ENCODE measurements around the gene GNG13. TPM values are rescaled to one million over a fixed set of nuclear protein-coding genes. Genes with fewer than 3 reads are reported as not detected.
"Not testable (repeated sequence)": the region's sequence is repeated elsewhere in the genome, so short reads cannot be mapped to it uniquely, and the experiment has no call there.

The GNG13 gene
- total RNA-seq, 1 donor from 2014 or later: not detected

DNA sequence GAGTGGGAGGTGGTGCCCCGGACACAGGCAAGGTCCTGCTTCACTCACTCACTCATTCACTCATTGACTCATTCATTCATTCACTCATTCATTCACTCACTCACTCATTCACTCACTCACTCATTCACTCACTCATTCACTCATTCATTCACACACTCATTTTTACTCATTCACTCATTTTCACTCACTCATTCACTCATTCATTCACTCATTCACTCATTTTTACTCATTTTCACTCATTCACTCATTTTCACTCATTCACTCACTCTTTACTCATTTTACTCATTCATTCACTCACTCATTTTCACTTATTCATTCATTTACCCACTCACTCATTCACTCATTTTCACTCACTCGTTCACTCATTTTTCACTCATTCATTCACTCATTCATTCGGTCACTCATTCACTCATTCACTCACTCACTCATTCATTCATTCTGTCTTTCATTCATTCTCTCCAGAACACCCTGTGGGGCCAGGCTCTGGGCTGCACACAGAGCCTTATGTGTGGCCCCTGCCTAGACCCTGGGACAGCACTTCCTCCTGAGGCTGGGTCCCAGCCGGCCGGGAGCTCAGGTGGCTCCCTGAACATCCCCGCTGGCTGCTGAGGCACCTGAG, 21.5 kb downstream of the GNG13 start:
- intact Hi-C loops (cut with DNase I): no loop called here
- TF ChIP-seq, protein P1, sequence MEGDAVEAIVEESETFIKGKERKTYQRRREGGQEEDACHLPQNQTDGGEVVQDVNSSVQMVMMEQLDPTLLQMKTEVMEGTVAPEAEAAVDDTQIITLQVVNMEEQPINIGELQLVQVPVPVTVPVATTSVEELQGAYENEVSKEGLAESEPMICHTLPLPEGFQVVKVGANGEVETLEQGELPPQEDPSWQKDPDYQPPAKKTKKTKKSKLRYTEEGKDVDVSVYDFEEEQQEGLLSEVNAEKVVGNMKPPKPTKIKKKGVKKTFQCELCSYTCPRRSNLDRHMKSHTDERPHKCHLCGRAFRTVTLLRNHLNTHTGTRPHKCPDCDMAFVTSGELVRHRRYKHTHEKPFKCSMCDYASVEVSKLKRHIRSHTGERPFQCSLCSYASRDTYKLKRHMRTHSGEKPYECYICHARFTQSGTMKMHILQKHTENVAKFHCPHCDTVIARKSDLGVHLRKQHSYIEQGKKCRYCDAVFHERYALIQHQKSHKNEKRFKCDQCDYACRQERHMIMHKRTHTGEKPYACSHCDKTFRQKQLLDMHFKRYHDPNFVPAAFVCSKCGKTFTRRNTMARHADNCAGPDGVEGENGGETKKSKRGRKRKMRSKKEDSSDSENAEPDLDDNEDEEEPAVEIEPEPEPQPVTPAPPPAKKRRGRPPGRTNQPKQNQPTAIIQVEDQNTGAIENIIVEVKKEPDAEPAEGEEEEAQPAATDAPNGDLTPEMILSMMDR (IDR thresholded peaks at IDR 0.05): no peak
- no peak for ATAC-seq
- Histone ChIP-seq H3K4me1 (peaks cover 4% of the 10 kb centered on the region), H3K9me3 (no peaks in the 10 kb centered on the region), H3K27ac (no peak overlapping the region), H3K4me3 (no peak overlapping the region), H3K36me3 (no peaks in the 10 kb centered on the region), H3K27me3 (ENCODE audit: low read depth) (peaks cover 61% of the 10 kb centered on the region)
- no peak for DNase-seq

DNA sequence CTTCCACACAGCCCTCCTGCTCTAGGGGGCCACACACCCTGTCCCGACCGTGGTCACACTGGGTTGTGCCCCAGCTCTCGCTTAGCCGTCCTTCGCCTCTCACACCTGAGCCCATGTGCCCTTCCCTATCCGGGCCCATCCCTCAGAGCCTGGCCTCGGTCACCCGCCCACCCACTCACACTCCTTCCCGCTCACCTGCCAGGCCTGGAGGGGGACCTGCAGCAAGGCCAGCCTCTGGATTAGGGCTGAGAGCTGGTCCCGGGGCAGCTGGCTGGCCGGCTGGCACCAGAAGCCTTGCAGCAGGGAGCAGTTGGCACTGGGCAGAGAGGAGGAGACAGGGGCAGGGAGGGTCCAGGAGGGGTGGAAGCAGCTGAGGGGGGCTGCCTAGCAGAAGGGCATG, 22.1 kb downstream of the GNG13 start:
- no peaks in the 10 kb centered on the region for H3K36me3 ChIP-seq
- no peak overlapping the region for H3K4me3 ChIP-seq
- intact Hi-C loops (cut with DNase I): no loop called here
- no peak for ATAC-seq
- TF ChIP-seq, protein P1 (IDR thresholded peaks at IDR 0.05): no peak
- H3K4me1 ChIP-seq: peaks cover 3% of the 10 kb centered on the region
- no peak for DNase-seq
- H3K27ac ChIP-seq: no peak overlapping the region
- H3K27me3 ChIP-seq (ENCODE audit: low read depth): peaks cover 59% of the 10 kb centered on the region
- H3K9me3 ChIP-seq: no peaks in the 10 kb centered on the region

DNA sequence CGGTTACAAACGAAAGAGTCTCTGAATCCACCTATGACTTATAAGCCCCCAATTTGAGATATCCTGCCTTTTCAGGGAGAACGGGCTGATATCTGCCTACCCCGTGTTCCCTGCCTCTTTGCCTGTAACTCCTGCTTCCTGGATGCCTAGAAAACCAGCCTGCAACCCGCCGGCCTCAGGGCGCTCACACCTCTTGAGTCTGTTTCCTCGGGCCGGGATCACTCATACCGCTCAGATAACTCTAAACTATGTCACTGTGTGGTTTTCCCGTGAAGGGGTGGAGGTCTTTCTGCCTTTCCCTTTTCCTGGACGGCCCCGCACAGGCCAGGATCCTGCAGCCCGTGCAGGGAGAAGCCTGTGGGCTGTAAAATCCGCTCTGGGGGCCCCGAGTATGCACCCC, 22.7 kb downstream of the GNG13 start:
- H3K9me3 ChIP-seq: no peaks in the 10 kb centered on the region
- DNase-seq: no peak
- no peak overlapping the region for H3K4me3 ChIP-seq
- no peak for ATAC-seq
- H3K4me1 ChIP-seq: no peaks in the 10 kb centered on the region
- peaks cover 54% of the 10 kb centered on the region for H3K27me3 ChIP-seq (ENCODE audit: low read depth)
- H3K27ac ChIP-seq: no peak overlapping the region
- intact Hi-C loops (cut with DNase I): no loop called here
- TF ChIP-seq, protein P1 (IDR thresholded peaks at IDR 0.05): no peak
- H3K36me3 ChIP-seq: no peaks in the 10 kb centered on the region

DNA sequence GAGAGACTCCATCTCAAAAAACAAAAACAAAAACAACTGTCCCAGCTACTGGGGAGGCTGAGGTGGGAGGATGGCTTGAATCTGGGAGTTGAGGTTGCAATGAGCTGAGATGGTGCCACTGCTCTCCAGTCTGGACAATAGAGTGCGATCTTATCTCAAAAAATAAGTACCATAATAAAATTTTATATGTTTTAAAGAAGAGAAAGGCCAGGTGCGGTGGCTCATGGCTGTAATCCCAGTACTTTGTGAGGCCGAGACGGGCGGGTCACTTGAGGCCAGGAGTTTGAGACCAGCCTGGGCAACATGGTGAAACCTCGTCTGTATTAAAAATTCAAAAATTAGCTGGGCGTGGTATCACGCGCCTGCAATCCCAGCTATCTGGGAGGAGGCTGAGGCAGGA, 23.7 kb downstream of the GNG13 start:
- H3K36me3 ChIP-seq: no peaks in the 10 kb centered on the region
- DNase-seq (no peak), ATAC-seq (no peak)
- intact Hi-C loops (cut with DNase I): no loop called here
- no peaks in the 10 kb centered on the region for H3K9me3 ChIP-seq
- H3K27me3 ChIP-seq (ENCODE audit: low read depth): peaks cover 45% of the 10 kb centered on the region
- H3K4me3 ChIP-seq: no peak overlapping the region
- H3K27ac ChIP-seq: no peak overlapping the region
- no peaks in the 10 kb centered on the region for H3K4me1 ChIP-seq
- TF ChIP-seq, protein P1 (IDR thresholded peaks at IDR 0.05): no peak

DNA sequence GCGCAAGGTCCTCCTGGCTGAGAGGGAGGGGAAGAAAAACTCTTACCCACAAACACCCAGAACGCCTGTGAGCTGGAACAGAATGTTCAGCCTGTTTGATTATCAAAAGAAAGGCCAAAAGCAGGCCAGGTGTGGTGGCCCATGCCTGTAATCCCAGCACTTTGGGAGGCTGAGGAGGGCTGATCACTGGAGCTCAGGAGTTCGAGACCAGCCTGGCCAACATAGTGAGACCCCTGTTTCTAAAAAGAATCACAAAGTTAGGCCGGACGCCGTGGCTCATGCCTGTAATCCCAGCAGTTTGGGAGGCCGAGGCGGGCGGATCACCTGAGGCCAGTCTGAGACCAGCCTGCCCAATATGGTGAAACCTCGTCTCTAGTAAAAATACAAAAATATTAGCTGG, 24.2 kb downstream of the GNG13 start:
- H3K4me1 ChIP-seq; H3K27ac ChIP-seq; H3K4me3 ChIP-seq; H3K36me3 ChIP-seq; ATAC-seq; H3K9me3 ChIP-seq; DNase-seq; intact Hi-C loops (cut with DNase I): not testable (repeated sequence)
- peaks cover 40% of the 10 kb centered on the region for H3K27me3 ChIP-seq (ENCODE audit: low read depth)

DNA sequence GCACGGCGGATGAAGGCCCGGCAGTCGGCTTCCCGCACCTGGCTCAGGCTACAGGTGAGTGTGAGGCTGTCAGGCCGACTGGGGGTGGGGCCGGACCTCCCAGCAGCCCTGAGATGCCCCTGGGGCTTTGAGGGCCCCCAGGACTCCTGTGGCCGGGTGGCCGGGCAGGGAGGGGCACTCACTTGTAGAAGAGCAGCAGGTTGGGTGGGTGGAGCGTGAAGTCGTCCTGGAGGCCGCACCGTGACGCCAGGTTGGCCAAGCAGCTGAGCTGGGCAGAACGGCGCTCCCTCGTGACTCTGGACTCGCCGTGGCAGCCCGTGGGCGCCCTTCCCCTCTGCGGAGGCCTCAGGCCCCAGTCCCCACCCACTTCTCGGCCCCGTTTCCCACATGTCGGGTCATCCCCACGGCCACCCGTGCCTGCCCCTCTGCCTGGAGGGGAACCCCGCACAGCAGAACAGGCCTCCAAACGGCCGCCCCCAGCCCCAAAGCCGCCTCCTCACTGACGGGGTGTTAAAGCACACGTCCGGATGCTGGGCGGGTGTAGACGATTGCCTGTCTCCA, 25.2 kb downstream of the GNG13 start:
- DNase-seq (no peak), ATAC-seq (peak in 1 of 2 donors; percentile 16)
- Histone ChIP-seq H3K4me3 (no peak overlapping the region), H3K4me1 (no peaks in the 10 kb centered on the region), H3K27ac (no peak overlapping the region), H3K36me3 (no peaks in the 10 kb centered on the region), H3K27me3 (ENCODE audit: low read depth) (peaks cover 37% of the 10 kb centered on the region), H3K9me3 (no peaks in the 10 kb centered on the region)
- intact Hi-C loops (cut with DNase I): no loop called here
- TF ChIP-seq, protein P1 (IDR thresholded peaks at IDR 0.05): no peak

Data from lower lobe of right lung (tissue), 2 donors.